CD4-positive, alpha-beta T cell treated with Interleukin-17A for 4 hours (primary cell): Measurements from ENCODE around the gene RIMBP2.

Experiments
- DNase-seq: peaks from one replicate; pipeline ENCODE4 v3.0.0-alpha.2; 2020; ENCODE audit warnings: mixed read lengths

The RIMBP2 gene

DNA sequence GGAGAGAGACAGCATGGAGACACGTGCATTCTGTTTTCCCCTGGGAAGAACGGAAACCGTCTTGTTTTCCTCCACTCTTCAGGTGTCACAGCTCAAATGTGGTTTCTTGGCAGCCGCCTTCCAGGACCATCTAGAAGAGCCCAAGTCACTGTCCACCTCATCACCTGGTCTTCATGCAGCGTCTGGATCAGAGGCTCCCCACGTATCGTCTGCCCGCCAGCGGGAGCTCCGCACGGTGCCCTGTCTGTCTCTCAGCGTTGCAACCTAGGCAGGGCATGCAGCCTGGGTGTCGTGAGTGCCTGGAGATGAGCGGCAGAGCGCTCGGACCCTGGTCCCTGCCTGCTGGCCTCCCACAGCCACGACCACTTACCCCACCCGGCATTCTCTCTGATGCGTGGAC, 260.9 kb downstream of the RIMBP2 start:
- DNase-seq: no peak

DNA sequence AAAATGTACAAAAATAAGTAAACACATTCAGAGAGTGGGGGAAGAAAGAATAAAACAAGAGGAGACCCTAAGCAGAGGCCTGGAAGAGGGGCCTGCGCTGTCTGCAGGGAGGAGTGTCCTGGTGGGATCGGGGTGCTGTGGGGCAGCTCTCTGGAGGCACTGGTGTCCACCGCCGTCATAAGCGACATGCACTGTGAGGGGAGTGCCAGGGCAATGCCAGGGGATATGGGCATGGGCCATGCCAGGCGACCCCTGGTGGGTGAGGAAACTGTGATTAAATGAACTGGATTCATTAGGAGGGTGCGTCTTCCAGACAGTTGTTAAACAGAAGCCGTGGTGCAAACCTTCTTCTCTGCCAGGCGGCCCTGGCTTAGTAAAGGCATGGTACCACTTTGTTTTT, 261.8 kb downstream of the RIMBP2 start:
- no peak for DNase-seq

DNA sequence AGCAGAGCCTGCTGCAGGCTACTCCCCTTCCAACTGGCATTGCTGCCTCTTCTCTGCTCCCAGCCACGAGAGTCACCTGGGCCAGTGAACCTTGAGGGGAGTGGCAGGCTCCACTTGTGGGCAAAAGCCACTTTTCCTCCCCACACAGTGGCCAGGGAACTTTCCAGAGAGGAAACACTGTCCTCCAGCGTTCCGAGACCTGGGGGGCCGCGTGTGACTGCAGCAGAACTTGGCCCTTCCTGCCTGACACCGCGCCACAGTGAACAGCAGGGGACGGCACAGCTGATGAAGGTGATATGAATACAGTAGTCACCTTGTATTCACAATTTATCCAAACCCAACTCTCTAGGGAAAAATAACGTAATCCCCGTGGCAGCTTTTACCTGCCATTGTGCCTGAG, 263.6 kb downstream of the RIMBP2 start:
- DNase-seq: no peak

DNA sequence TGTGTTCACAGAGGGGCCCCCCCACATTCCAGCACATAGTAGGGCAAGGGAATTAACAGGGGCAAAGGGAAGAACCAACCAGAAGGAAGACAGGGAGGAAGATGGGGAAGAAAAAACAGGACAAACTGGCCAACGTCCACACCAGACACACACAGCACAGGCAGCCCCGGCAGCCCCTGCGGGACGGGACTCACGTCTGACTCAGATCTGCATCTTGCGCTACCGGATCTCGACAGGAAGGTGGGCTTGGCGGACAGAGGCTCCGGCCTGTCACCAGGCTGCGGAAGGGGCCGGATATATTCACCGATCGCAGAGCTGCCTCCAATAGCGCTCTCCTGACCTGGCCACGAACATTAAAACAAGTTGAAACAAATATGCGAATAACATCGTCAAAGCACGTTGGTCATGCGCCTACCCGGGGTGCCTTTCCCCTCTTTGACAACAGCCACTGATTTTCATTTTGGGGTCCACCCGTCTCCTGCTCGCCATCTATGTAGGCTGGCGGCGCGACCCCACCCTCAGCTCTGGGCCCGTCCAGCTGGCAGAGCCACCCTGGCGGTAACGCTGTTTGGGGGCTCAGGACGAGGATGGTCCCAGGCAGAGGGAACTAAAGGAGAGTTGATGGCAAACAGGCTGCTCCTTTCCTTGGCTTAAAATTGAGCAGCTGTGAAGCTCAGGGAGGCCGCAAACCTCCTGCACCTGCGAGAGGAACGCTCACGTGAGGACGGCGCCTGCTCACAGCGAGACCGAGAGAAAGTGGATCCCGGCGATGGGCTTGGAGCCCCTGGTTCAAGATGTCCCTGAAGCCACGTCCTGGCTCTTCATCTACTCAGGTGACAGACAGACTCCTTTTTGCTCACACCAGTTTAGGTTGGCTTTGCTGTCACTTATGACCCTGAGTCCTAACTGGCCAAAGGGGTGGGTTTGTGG, 264.8 kb downstream of the RIMBP2 start:
- DNase-seq: no peak

DNA sequence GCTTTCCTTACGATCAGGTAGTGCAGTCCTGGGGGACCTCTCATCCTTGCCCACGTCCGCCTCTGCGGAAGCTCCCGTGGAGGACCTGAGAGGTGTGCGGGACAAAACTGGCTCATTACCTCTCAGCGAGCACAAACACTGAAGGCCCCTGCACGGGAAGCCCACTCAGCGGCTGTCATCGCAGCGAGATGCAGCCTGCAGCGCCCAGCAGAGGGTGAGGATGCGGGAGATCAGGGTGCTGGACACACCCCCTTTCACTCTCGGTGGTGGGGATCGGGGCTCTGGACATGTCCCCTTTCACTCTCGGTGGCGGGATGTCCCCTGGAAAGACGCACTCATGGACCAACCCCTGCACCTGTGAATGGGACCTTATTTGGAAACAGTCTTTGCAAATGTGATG, 266.8 kb downstream of the RIMBP2 start:
- no peak for DNase-seq

DNA sequence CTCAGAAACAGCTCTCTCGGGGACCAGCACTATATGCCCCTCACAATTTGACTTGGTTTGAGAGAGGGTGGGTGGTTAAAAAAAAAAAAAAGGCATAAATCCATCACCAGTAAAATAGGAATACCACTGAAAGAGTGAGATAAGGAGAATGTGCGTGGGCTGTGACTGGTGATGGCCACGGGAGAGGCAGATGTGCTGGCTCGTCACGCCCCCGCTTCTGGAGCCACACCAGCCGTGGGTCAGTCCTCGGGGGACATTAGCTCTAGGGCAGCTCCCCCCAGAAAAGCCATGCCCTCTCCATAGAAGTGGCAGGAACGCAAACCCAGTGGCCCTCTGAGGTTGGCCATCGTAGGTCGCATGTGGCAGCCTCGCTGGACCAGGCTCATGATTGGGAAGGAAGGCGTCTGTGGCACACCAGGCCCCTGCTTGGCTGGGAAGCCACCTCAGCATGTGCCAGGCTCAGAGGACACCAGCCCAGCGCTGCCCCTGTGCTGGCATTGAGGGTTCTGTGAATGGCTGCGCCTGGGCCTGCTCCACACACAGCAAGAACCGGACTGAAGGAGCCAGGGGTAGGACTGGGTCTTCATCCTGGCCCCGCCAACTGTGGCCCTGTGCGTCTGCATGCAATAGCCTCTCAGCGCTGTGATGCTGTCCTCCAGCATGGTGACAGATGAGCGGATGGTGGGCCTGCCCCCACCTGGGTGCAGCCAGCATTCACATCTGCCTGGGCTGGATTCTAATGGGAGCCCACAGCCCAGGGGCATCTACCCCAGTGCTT, 267.9 kb downstream of the RIMBP2 start:
- DNase-seq: no peak

DNA sequence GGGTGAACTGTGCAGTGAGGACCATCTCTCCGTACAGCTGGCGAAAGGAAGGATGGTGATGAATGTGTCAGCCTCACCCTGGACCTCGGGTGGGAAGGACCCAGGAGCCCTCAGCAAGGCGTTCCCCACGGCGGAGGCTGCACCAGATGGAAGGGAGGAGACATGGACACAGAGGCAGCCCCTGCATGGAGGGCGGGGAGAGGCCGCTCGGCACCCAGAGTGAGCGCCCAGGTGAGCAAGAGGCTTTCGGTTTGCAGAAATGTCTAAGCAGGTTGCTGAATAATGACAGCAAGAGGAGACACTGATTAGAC, 268.5 kb downstream of the RIMBP2 start:
- DNase-seq: no peak

DNA sequence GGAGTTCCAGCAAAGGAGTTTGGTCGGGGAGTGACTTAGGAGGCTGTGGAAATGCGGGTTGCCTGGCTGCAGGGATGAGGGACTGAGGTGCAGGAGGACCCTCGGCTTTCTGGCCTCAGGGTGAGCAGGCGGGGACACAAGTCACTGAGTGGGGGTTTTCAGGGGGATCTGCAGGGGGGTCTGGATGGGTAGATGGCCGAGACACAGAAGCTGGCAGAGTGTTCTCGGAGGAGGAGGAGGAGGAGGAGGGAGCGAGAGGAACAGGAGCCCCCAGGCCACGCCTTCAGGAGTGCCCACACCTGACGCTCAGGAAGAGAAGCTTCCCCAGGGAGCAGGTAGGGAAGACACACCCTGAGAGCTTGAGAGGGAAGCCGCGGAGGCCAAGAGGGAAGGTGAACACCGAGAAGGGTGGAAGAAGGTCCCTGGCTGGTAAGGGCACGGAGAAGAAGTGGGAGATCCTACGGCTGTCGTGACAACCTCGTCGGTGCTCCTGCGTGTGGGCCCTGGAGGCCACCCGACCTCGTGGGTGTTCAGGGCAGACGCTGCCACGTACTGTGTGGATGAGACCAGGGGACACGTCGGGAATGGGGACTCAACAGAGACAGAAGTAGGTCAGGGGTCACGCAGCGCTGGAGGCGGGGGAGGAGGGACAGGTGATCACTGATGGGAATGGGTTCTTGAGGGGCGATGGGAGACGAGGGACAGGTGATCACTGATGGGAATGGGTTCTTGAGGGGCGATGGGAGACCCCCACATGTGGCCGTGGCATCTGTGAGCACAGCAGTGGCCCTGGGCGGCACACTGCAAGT, 269.0 kb downstream of the RIMBP2 start:
- no peak for DNase-seq

DNA sequence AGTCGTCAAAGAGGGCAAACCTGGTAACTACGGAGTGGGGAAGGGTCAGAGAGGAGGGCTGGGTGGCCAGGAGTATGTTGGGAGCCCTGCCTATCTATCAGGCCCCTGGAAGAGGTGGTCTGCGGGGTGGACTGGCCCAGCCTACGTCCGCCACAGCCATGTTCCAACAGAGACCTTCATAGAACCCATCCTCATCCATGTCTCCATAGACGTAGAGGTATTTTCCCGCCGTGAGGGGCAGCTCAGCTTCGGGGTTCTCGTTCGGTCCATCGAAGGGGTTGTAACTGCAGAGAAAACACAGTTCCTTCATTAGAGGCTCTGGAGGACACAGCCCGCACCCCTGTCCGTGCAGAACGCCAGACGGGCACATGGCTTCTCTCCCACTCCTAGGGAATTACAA, 271.1 kb downstream of the RIMBP2 start:
- DNase-seq: no peak

DNA sequence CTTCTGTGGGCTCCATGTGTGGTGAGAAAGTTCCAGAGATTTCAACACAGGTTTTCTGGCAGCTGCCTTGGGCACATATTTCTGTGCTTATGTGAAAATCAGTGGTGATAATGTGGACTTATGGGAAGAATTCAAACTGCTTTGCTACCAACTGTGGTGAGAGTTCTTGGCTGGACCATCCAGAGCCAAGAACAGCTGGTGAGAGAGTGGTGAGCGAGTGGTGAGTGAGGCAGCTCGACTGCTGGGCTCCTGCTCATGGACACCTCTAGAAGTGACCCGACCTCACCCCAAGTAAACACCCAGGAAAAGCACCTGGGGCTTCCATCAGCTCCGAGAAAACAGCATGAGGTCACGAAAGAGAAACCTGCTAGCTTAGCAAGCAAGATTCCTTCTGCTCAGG, 272.0 kb downstream of the RIMBP2 start:
- no peak for DNase-seq

DNA sequence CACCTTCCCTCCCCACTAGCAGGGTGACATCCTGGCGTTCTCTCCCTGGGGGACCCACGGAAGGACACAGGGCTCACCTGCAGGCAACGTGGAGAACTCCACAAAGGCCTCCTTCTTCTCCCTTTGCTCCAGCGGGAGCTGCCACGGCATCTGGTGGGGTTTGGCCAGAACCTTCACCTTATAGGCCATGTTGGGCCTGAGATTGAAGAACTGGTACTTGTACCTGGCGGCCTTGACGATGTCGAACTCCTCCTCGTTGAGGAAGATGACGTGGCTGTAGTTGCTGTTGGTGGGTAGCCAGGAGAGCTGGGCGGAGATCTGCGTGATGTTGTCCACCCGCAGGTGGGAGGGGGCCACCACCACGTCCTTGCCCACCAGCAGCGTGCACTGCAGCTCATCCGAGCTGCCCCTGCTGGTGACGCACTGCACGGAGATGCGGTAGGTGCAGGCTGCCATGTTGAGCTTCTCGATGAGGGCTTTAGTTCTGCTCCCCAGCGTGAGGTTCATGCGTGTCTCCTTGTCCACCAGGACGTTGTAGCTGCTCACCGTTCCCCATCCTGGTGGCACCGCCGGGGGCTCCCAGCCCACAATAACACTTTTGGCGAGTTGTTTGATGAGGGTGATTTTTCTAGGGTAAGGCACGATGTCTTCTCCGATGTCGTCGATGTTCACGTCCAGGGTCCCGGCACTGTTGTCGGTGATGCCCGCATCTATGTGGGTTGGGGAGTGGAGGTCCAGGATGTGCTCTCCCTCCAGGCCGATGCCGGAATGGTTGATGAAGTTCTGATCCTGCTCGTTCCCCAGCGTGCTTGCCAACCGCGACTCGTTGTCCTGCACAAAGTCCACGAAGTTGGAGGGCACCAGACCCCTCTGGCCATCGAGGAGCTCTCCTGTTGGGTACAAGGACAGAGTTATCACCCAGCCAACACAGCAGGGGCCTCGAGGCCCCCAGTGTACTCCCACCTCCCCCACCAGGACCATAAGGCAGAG, 274.0 kb downstream of the RIMBP2 start:
- no peak for DNase-seq

DNA sequence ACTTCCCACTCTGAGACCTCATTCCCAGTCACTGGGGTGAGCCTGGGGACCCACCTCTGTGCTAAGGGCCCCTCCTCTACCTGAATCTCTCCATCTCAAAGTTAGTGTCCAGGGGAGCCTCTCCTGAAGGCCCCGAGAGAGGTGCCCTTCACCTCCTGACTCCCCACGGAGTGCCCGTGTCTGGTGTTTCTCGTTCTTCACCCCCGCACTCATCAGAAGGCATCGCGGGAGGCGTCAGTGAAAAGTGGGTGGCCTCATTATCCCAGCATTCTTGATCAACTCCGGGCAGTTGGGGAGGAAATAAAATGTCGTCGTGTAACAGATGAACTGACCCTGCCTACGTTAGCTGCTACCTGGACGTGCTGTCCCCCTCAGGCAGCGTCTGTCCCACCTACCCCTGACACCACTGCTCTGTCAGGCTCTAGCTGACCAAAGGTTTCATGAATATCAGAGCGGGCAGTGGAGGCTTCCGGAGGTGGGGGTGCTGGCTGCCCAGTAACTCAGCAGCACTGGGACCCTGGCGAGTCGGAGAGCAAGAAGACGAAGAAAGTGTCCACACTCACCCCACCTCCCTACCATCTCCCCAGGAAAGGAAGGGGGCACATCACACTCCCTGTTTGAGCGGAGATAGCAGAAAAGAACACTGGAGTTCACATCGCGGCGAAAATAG, 275.6 kb downstream of the RIMBP2 start:
- no peak for DNase-seq

DNA sequence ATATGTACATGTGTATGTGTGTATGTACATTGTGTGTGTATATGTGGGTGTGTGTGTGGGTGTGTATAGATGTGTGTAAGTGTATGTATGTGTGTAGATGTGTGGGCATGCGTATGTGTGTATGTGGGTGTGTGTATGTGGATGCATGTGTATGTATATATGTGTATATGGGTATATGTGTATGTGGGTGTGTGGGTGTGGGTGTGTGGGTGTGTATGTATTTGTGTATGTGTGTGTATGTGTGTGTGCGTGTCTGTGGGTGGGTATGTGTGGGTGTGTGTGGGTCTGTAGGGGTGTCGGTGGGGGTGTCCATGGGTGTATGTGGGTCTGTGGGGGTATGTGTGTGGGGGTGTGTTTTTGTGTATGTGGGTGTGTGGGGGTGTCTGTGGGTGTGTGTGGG, 276.8 kb downstream of the RIMBP2 start:
- no peak for DNase-seq

DNA sequence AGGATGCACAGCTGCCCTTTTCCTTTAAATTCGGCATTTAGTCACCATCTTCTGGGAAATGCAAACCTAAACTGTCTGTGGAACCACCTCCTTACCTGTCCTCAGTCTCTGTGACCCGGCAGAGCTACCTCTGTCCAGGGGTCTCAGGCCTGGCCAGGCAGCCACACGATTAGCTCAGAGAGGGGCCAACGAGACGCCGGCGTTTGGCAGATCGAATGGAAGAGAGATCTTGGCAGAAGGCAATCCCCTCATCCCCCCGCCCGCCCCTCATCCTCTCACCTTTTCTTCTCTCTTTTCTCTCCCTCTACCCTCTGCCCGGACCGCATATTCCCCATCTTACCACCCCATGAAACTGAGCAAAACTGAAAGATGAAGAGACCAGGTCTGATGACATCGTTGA, 277.4 kb downstream of the RIMBP2 start:
- no peak for DNase-seq

DNA sequence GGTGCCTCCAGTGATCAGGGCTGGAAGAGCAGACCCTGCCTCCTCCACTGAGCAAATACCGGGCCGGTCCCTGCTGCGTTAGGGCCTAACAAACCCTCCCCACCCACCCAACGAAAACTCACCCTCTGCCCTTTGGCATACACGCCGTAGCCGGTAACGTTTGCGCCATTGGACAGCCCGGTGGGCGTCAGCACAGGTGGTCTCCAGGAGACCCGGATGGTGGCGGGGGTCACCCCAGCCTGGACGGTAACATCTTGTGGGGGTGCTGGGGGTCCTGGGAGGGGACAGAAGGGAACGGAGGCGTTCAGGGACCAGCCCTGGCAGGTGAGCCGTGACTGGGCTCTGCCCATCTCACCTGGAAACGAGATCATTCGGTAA, 277.9 kb downstream of the RIMBP2 start:
- no peak for DNase-seq

DNA sequence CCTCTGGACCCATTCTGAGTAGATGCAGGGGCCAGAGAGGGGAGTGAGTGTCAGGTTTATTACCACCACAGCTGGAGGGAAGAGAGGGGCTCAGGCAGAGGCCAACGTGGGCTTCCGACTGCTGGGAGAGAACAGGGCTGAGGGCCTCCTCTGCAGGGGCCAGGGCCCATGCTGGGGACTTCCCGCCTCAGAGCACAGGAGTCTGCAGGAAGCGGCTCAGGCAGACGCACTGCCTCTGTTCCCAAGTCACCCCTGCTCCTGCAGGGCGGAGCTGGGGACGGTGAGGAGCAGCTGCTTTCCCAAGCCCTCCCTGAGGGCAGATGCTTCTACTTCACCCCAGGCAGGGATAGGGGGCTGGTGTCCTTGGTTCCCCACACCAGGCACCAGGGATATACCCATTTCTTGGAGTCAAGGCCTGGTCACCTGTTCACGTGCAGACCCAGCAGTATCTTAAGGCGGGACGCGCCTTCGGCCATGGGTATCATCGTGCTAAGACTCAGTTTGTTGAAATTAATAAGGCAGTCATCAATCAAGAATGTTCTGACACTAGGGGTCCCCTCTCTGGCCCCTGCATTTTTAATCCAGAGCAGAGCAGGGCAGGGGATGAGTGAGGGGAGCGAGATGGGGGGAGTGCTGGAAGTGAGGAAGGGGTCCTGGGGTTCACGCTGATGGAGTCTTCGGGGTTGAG, 278.4 kb downstream of the RIMBP2 start:
- no peak for DNase-seq

DNA sequence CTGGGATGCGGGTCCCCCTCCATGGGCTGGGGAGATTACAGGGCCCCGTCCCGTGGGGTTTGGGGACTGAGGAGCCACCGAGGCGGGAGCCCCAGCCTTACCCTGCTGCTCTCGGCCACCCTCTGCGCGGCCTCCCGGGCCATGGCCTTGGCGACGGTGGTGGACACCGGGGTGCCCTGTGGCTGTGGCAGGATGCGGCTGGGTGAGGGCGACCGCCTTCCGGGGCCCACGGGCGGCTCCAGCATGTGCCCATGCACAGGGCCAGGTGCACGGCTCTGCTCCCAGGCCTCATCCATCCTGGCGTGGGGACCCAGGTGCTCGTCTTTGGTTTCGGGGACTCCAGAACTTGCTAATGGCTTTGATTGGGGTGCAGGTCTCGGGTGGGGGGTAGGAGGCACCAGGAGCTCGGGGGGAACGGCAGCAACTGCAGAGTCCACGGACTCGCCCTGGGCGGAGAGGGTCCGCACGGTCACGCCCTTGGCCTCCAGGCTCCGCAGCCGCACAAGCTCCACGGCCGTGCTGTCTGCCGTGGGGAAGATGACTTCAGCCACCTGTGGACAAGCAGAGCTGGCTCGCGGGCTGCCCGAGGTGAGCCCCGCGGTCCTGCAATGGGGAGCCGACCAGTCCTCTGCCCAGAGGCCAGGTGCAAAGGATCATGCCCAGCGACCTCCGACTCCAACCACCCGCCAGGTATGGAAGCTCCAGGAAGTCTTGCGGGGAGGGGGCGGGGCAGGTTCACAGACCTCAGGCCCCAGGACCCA, 279.2 kb downstream of the RIMBP2 start:
- no peak for DNase-seq

DNA sequence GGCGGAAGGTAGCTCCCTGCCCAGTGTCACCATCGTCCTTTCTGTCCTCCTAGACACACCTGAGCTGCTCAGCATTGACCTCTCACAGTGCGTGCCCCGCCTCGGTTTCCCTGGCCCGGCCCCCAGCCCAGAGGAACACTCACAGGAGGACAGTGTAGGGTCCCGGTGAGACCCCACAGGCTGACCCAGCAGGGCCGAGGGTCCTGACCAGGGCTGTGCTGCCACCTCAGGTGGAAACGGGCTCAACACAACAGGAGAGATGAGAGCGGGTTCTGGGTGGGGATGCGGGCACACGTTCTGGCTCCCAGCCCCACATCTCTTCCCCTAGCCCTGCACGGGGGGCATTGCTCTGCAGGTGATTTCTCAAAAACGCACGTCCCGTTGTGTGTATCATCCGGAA, 280.3 kb downstream of the RIMBP2 start:
- no peak for DNase-seq

DNA sequence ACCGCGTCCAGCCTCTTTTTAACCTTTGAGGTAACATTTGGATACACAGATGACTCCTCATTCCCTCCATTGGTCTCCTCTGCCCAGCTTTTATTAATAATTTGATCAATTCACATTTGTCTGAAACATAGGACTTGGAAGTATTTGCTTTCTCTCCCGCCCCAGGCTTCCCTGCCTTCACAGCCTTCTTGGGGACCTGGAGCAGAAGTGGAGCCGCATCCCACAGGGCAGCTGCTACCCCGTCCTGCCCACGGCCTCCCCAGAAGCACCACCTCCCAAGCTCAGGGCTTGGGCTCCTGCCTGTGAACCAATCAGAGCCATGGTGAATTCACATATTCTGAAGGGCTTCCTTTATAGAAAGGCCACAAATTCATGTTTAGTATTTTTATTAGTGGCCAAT, 280.8 kb downstream of the RIMBP2 start:
- DNase-seq: no peak

DNA sequence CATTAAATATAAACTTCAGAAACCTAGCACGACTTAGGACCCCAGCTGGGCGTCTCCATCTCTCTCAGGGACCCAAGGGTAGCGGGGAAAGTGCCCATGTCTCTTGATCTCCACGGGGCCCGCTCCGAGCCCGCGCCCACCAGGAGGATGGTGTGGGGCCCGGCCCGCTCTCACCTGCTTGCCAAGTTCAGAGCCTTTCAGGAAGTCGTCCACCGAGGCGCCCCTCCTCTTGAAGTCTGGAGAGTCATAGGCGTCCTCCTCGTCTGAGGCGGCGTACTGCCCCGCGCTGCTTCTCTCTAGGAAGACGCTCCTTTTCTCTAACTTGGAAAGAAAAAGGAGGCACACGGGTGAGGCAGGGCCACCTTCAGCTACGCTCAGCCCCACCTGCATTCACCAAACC, 281.5 kb downstream of the RIMBP2 start:
- DNase-seq: no peak
